HCT116 (cell line): ENCODE data around the gene AIRE. TPM values are rescaled to one million over a fixed set of nuclear protein-coding genes. Genes with fewer than 3 reads are reported as not detected.

Source experiments
- ATAC-seq: fragments of 200-7000 bp; cut with Tn5 transposase; 2 replicates; pipeline ENCODE4 v1.9.1; 2020; ENCODE audit warnings: mild to moderate bottlenecking, moderate library complexity
- BruUV-seq: library from RNA; stranded (reverse); fragments of 400-500 nt; replicated peaks from 2 replicates; lab custom pipeline; 2021; lab: Mats Ljungman, UMichigan
- CTCF ChIA-PET: fragments of 300-600 bp; sonication (Branson Sonifier 250); formaldehyde crosslinking; loops from one replicate; lab custom pipeline; 2021; ENCODE audit warnings: antibody characterized with exemption; lab: Charles Lee
- POLR2A ChIA-PET: fragments of 300-600, 350-600 bp; sonication (Branson Sonifier 250); formaldehyde crosslinking; loops from one replicate; lab custom pipeline; 2021; ENCODE audit warnings: antibody characterized with exemption; lab: Charles Lee
- RAD21 ChIA-PET, 2 experiments: fragments of 300-600 bp; sonication (Branson Sonifier 250); formaldehyde crosslinking; loops; one replicate each; lab custom pipeline; 2023; ENCODE audit warnings: low total read pairs in 2 of 2; ENCODE audit not compliant: uncharacterized antibody in 2 of 2, unreplicated experiment in 2 of 2, low non-redundant PET in 1 of 2; lab: Charles Lee
- DNase-seq: peaks from one replicate; pipeline ENCODE4 v3.0.0-alpha.2; 2010; ENCODE audit warnings: low read depth, low spot score
- H2AFZ ChIP-seq: fragments of 200-600 bp; shearing (Covaris generic), sonication (generic); 2 replicates; pipeline ENCODE4 v1.6.1; 2017; ENCODE audit warnings: low read depth, mixed run types, mixed read lengths, antibody characterized with exemption, low read length; ENCODE audit not compliant: poor library complexity, severe bottlenecking
- H3K27ac ChIP-seq: 2 replicates; pipeline ENCODE4 v1.5.1; 2012; ENCODE audit warnings: low read depth, low read length
- H3K27me3 ChIP-seq: fragments of 200-600 bp; sonication (generic); 2 replicates; pipeline ENCODE4 v1.6.1; 2016; ENCODE audit warnings: mixed run types, low read length, mixed read lengths; ENCODE audit not compliant: insufficient read depth
- H3K36me3 ChIP-seq, 2 experiments: fragments of 200-500 bp in 1 of 2; fragments of 200-600 bp in 1 of 2; sonication (Bioruptor generic) in 1 of 2; sonication (generic) in 1 of 2; 2 replicates each; pipeline versions ENCODE4 v1.5.1 to v1.6.1; 2014 to 2016; ENCODE audit warnings: low read length in 2 of 2, inconsistent platforms in 1 of 2, mixed read lengths in 1 of 2, mixed run types in 1 of 2; ENCODE audit not compliant: insufficient read depth in 2 of 2, control insufficient read depth in 1 of 2
- H3K4me1 ChIP-seq, 2 experiments: fragments of 200-600 bp in 1 of 2; sonication (generic) in 1 of 2; 2 replicates each; pipeline versions ENCODE4 v1.5.1 to v1.6.1; 2012 to 2017; ENCODE audit warnings: low read length in 2 of 2, inconsistent platforms in 1 of 2, mild to moderate bottlenecking in 1 of 2, mixed read lengths in 1 of 2, mixed run types in 1 of 2, moderate library complexity in 1 of 2; ENCODE audit not compliant: insufficient read depth in 2 of 2, control insufficient read depth in 1 of 2
- H3K4me2 ChIP-seq: fragments of 200-600 bp; sonication (generic); 2 replicates; pipeline ENCODE4 v1.6.1; 2017; ENCODE audit warnings: mixed run types, low read length, mixed read lengths
- H3K4me3 ChIP-seq, 2 experiments: fragments of 200-600 bp in 1 of 2; sonication (generic) in 1 of 2; replicated peaks in 1 of 2; 2 replicates each; pipeline ENCODE4 v1.5.1; 2011 to 2016; ENCODE audit warnings: low read length in 2 of 2, control low read depth in 1 of 2, low read depth in 1 of 2, mild to moderate bottlenecking in 1 of 2, mixed read lengths in 1 of 2, mixed run types in 1 of 2
- H3K79me2 ChIP-seq: fragments of 200-600 bp; sonication (generic); 2 replicates; pipeline ENCODE4 v1.6.1; 2017; ENCODE audit warnings: mild to moderate bottlenecking, mixed run types, low read length, moderate library complexity, mixed read lengths; ENCODE audit not compliant: insufficient read depth
- H3K9ac ChIP-seq: fragments of 200-600 bp; sonication (generic); 2 replicates; pipeline ENCODE4 v1.6.1; 2016; ENCODE audit warnings: low read length, mixed read lengths
- H3K9me2 ChIP-seq: fragments of 200-600 bp; sonication (generic), shearing (Covaris generic); 2 replicates; pipeline ENCODE4 v1.6.1; 2017; ENCODE audit warnings: mixed run types, mild to moderate bottlenecking, moderate library complexity; ENCODE audit not compliant: insufficient read depth
- H3K9me3 ChIP-seq, 2 experiments: fragments of 200-500 bp in 1 of 2; fragments of 200-600 bp in 1 of 2; sonication (Bioruptor generic) in 1 of 2; sonication (generic) in 1 of 2; 2 replicates each; pipeline ENCODE4 v1.6.1; 2014 to 2017; ENCODE audit warnings: low read length in 2 of 2, mixed read lengths in 2 of 2, inconsistent platforms in 1 of 2, low read depth in 1 of 2, mild to moderate bottlenecking in 1 of 2, mixed run types in 1 of 2, moderate library complexity in 1 of 2; ENCODE audit not compliant: control insufficient read depth in 1 of 2, insufficient read depth in 1 of 2
- H4K20me1 ChIP-seq: fragments of 200-600 bp; sonication (generic), shearing (Covaris generic); 2 replicates; pipeline ENCODE4 v1.6.1; 2017; ENCODE audit warnings: mixed run types, mild to moderate bottlenecking, moderate library complexity; ENCODE audit not compliant: insufficient read depth
- CBX3 ChIP-seq: IDR thresholded peaks from 2 replicates; pipeline ENCODE4 v1.6.1; 2012; ENCODE audit warnings: low read depth
- CEBPB ChIP-seq: IDR thresholded peaks from 2 replicates; pipeline ENCODE4 v1.6.1; 2012; ENCODE audit warnings: low read depth
- ELF1 ChIP-seq: IDR thresholded peaks from 2 replicates; pipeline ENCODE4 v1.6.1; 2012; ENCODE audit warnings: low read depth, borderline replicate concordance
- EZH2 ChIP-seq: fragments of 200-600 bp; sonication (generic); IDR thresholded peaks from 2 replicates; pipeline ENCODE4 v1.6.1; 2017; ENCODE audit warnings: antibody characterized with exemption, mixed run types
- EZH2phosphoT487 ChIP-seq: fragments of 200-600 bp; IDR thresholded peaks from 2 replicates; pipeline ENCODE4 v1.6.1; 2018; ENCODE audit warnings: antibody characterized with exemption, borderline replicate concordance
- FOSL1 ChIP-seq: IDR thresholded peaks from 2 replicates; pipeline ENCODE4 v1.6.1; 2012; ENCODE audit warnings: low read depth
- POLR2A ChIP-seq: IDR thresholded peaks from 2 replicates; pipeline ENCODE4 v1.7.0; 2011; ENCODE audit warnings: borderline replicate concordance; ENCODE audit not compliant: insufficient read depth, insufficient read length; ENCODE audit errors: extremely low read depth
- POLR2AphosphoS5 ChIP-seq: IDR thresholded peaks from 2 replicates; pipeline ENCODE4 v1.6.1; 2011; ENCODE audit warnings: mild to moderate bottlenecking, low read depth, low read length, moderate library complexity
- SIN3A ChIP-seq: IDR thresholded peaks from 2 replicates; pipeline ENCODE4 v1.6.1; 2012; ENCODE audit warnings: low read depth
- SRF ChIP-seq: IDR thresholded peaks from 2 replicates; pipeline ENCODE4 v1.6.1; 2012; ENCODE audit warnings: low read depth
- YY1 ChIP-seq: IDR thresholded peaks from 2 replicates; pipeline ENCODE4 v1.6.1; 2011; ENCODE audit warnings: low read length, low read depth, moderate library complexity, mild to moderate bottlenecking; ENCODE audit not compliant: insufficient replicate concordance; ENCODE audit errors: extremely low read depth
- ZFX ChIP-seq: fragments of 450-650 bp; IDR thresholded peaks from 2 replicates; pipeline ENCODE4 v1.6.1; 2017
- intact Hi-C: fragments of 100-400 bp; cut with micrococcal nuclease; formaldehyde crosslinking; loops from 2 replicates; pipeline ENCODE4 v1.10.0; 2022
- total RNA-seq: library from RNA; stranded (reverse); gene quantifications from one replicate; pipeline ENCODE4 v1.2.1, GENCODE V29; 2021; ENCODE audit not compliant: unreplicated experiment
- TF ChIP-seq, protein P1 (sequence below): IDR thresholded peaks from 2 replicates; pipeline ENCODE4 v1.6.1; 2012
- TF ChIP-seq, protein P2 (sequence below), 3 experiments: fragments of 200-600 bp in 1 of 3; sonication (generic) in 1 of 3; IDR thresholded peaks in 2 of 3; conservative IDR thresholded peaks in 1 of 3; 2 replicates each; pipeline ENCODE4 v1.5.1; 2012 to 2017; ENCODE audit warnings: low read depth in 2 of 3, low read length in 2 of 3, antibody characterized with exemption in 1 of 3, borderline replicate concordance in 1 of 3, control low read depth in 1 of 3, mild to moderate bottlenecking in 1 of 3, mixed read lengths in 1 of 3, mixed run types in 1 of 3, moderate library complexity in 1 of 3; ENCODE audit not compliant: insufficient read depth in 1 of 3

The AIRE gene
- total RNA-seq, 1 experiment from 2014 or later = not detected

DNA sequence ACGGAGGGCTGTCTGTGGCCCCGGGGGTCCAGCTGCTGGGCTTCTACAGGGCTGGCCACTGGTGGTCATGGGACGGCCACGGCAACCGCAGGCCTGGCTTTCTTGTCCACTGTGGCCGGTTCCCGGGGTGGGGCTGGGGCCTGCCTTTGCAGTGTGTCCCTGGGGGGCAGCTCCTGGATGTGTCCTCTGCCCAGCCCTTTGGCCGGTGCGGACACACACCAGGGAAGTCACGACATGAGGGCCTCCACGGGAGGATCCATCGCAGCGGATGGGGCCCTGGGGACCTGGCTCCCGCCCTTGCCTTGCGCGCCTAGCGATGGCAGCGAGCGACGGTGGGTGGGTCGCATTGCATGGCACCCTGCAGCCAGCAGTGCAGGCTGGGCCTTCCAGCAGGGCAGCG is 32.2 kb downstream of the AIRE start:
- Histone ChIP-seq H3K4me1 (no peaks in the 10 kb centered on the region), H3K79me2 (no peaks in the 10 kb centered on the region), H3K27me3 (no peaks in the 10 kb centered on the region), H3K36me3 (peaks cover 0 to 9% of the 10 kb centered on the region in 2 experiments; a peak in 2 of 4 replicates), H3K9ac (no peak overlapping the region), H3K4me3 (no peak overlapping the region), H3K9me3 (no peaks in the 10 kb centered on the region), H2AFZ (no peak overlapping the region), H3K27ac (no peak overlapping the region), H3K9me2 (no peaks in the 10 kb centered on the region), H3K4me2 (no peak overlapping the region), H4K20me1 (no peaks in the 10 kb centered on the region)
- ChIA-PET CTCF (no interaction called here), RAD21 (no interaction called here), POLR2A (no interaction called here)
- intact Hi-C loops = no loop called here
- TF ChIP-seq POLR2A (no peak), EZH2 (no peak), CBX3 (no peak), FOSL1 (no peak), YY1 (no peak), ELF1 (no peak), EZH2phosphoT487 (no peak), ZFX (no peak), SRF (no peak), CEBPB (no peak), SIN3A (no peak), POLR2AphosphoS5 (no peak)
- TF ChIP-seq, protein P1, sequence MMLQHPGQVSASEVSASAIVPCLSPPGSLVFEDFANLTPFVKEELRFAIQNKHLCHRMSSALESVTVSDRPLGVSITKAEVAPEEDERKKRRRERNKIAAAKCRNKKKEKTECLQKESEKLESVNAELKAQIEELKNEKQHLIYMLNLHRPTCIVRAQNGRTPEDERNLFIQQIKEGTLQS = no peak
- TF ChIP-seq, protein P2, sequence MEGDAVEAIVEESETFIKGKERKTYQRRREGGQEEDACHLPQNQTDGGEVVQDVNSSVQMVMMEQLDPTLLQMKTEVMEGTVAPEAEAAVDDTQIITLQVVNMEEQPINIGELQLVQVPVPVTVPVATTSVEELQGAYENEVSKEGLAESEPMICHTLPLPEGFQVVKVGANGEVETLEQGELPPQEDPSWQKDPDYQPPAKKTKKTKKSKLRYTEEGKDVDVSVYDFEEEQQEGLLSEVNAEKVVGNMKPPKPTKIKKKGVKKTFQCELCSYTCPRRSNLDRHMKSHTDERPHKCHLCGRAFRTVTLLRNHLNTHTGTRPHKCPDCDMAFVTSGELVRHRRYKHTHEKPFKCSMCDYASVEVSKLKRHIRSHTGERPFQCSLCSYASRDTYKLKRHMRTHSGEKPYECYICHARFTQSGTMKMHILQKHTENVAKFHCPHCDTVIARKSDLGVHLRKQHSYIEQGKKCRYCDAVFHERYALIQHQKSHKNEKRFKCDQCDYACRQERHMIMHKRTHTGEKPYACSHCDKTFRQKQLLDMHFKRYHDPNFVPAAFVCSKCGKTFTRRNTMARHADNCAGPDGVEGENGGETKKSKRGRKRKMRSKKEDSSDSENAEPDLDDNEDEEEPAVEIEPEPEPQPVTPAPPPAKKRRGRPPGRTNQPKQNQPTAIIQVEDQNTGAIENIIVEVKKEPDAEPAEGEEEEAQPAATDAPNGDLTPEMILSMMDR (IDR thresholded peaks at IDR 0.05 in 2 of 3, conservative IDR thresholded peaks at IDR 0.05 in 1 of 3; ENCODE audit: borderline replicate concordance in 1 of 3, insufficient read depth in 1 of 3, low read depth in 2 of 3, low read length in 2 of 3) = no peak
- DNase-seq (no peak), ATAC-seq (no peak)
- no TSS peak for BruUV-seq
